ENCODE results near the gene SNAP47.

The SNAP47 gene

DNA sequence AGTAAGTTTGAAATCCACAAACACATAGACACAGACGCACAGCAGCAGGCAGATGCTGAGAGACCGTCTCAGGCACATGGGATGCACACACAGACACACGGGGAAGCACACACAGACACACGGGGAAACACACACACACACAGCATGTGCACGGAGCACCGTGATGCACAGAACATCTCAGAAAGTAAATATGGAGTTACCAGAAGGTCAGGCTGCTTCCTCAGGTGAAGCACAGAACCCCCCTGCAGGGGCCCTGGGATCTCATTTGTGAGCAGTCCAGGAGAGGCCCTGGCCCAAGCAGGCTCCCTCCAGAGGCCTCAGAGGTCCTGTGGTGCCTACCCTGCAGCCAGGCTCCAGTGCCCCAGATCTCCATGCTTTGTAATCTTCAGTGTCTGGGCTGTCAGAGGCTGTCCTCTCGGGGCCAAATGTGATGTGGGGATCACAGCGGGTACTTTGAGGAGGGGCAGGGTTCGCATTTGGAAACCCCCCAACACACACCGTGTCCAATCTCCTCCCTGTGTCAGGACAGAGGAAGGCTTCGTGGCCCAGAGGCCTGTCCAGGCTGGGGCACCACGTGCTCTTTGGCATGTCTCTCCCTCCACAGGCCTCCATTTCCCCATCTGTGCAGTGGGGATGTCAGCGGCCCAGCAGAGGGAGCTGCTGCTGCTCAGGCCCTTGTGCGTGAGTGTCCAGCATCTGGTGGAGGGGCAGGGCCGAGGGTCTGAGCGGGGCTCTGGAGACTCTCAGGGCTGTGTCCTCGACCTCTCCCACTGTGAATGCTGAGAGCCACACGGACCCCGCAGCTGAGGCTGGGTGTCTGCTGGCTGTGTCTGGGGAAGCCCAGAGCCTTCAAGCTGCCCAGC lies 57.2 kb downstream of the SNAP47 start:
- Histone ChIP-seq H3K36me3 (ENCODE audit: control insufficient read depth, insufficient read depth, low read length) (no peaks in the 10 kb centered on the region), H3K4me1 (ENCODE audit: control insufficient read depth, insufficient read depth, low read length) (peaks cover 11% of the 10 kb centered on the region), H3K27ac (ENCODE audit: low read length) (no peak overlapping the region), H3K27me3 (ENCODE audit: control insufficient read depth, insufficient read depth, low read length) (no peaks in the 10 kb centered on the region; the same call in 1 of the 2 replicates), H3K4me3 (ENCODE audit: low read length) (no peak overlapping the region), H3K9me3 (ENCODE audit: control insufficient read depth, insufficient read depth, low read length) (no peaks in the 10 kb centered on the region)
- no peak for DNase-seq (ENCODE audit: low read depth, low spot score)
- no CpG with 5 or more reads among the region's 19 CpGs for WGBS (ENCODE audit: insufficient coverage, insufficient read length)

DNA sequence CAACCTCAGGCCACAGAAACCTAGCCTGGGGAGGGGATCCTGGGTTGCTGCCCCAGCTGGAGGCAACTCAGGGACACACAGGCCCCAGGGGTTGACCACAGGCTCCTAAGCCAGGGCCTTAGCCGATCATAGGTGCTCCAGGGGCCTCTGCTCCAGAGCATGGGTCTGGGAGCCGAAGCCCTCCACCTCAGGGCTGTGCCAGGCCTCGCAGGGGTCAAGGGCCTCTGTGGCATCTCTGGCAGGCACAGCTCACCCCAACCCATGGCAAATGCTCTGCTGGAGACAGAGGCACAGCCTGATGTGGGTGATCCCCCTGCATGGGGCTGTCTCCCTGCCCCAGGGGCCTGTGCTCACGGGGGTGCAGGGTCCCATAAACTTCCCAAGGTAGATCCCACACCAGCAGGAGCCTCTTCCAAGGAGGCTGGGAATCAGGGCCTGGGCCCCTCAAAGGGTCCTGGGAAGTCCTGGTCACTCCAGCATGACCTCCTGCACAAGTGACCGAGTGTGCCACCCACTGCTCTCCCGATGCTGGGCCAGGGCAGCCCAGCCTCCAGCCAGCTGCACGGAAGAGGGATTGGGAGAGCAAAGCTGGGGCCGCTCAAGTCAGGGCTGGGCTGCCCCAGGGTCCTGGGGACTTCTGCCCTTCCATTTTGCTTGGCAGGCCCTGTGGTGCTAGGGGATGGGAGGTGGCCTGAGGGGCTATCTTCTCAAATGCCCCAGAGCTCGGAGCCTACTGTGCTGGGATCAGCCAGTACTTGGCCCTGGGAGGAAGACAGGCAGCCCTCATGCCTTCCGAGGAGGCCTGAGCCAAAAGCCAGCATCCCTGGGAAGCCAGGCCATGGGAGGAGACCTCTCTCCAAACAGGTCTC lies 58.1 kb downstream of the SNAP47 start:
- Histone ChIP-seq H3K9me3 (ENCODE audit: control insufficient read depth, insufficient read depth, low read length) (no peaks in the 10 kb centered on the region), H3K27ac (ENCODE audit: low read length) (no peak overlapping the region), H3K4me3 (ENCODE audit: low read length) (no peak overlapping the region), H3K36me3 (ENCODE audit: control insufficient read depth, insufficient read depth, low read length) (no peaks in the 10 kb centered on the region), H3K4me1 (ENCODE audit: control insufficient read depth, insufficient read depth, low read length) (peaks cover 11% of the 10 kb centered on the region), H3K27me3 (ENCODE audit: control insufficient read depth, insufficient read depth, low read length) (no peaks in the 10 kb centered on the region; the same call in 1 of the 2 replicates)
- DNase-seq (ENCODE audit: low read depth, low spot score), result no peak
- no CpG with 5 or more reads among the region's 10 CpGs for WGBS (ENCODE audit: insufficient coverage, insufficient read length)

- Histone ChIP-seq H3K4me3 (ENCODE audit: low read length) (no peak overlapping the region), H3K36me3 (ENCODE audit: control insufficient read depth, insufficient read depth, low read length) (no peaks in the 10 kb centered on the region), H3K27ac (ENCODE audit: low read length) (no peak overlapping the region), H3K9me3 (ENCODE audit: control insufficient read depth, insufficient read depth, low read length) (no peaks in the 10 kb centered on the region), H3K27me3 (ENCODE audit: control insufficient read depth, insufficient read depth, low read length) (no peaks in the 10 kb centered on the region; the same call in 1 of the 2 replicates), H3K4me1 (ENCODE audit: control insufficient read depth, insufficient read depth, low read length) (peaks cover 9% of the 10 kb centered on the region)
- no CpG with 5 or more reads among the region's 12 CpGs for WGBS (ENCODE audit: insufficient coverage, insufficient read length)
- DNase-seq (ENCODE audit: low read depth, low spot score), result peak; percentile 54
These were observed 58.9 kb downstream of the SNAP47 start for GRCh38 chr1:227793948-227794816.

DNA sequence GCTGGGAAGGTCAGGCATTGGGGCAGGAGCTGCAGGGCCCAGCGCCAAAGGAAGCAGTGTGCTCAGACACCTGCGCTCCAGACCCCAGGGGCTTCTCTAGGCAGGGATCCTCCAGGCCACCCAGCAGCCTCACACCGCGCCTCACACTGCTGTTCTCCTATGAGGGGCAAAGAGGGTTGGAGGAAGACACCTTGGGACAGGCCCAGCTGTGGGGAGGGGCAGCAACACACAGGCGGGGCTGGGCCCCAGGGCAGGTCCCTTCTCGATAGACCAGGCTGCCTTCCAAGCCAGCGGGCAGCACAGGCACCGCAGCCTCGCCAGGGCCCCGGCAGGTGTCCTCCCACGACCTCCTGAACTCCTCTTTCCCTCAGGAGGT lies 59.6 kb downstream of the SNAP47 start:
- Histone ChIP-seq H3K27me3 (ENCODE audit: control insufficient read depth, insufficient read depth, low read length) (no peaks in the 10 kb centered on the region), H3K4me1 (ENCODE audit: control insufficient read depth, insufficient read depth, low read length) (peaks cover 9% of the 10 kb centered on the region), H3K36me3 (ENCODE audit: control insufficient read depth, insufficient read depth, low read length) (no peaks in the 10 kb centered on the region), H3K4me3 (ENCODE audit: low read length) (no peak overlapping the region), H3K27ac (ENCODE audit: low read length) (no peak overlapping the region), H3K9me3 (ENCODE audit: control insufficient read depth, insufficient read depth, low read length) (no peaks in the 10 kb centered on the region)
- DNase-seq (ENCODE audit: low read depth, low spot score), result no peak
- WGBS (ENCODE audit: insufficient coverage, insufficient read length), result no CpG with 5 or more reads among the region's 11 CpGs

DNA sequence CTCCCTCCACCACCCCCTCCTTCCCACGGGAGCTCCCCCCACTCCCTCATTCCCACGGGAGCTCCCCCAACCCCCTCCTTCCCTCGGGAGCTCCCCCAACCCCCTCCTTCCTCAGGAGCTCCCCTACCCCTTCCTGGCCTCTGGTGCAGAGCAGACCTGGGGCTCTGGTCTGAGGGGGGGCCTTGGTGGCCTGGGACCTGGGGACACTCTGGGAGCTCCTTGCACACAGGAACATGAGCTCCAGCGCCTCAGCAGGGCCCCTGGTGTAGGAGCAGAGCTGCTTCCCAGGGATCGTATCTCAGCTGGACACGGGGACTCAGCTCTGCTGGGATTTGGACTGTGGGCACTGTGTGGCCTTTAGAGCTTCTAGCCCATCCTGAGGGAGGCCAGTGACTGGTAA lies 60.5 kb downstream of the SNAP47 start:
- no CpG with 5 or more reads among the region's 6 CpGs for WGBS (ENCODE audit: insufficient coverage, insufficient read length)
- Histone ChIP-seq H3K27me3 (ENCODE audit: control insufficient read depth, insufficient read depth, low read length) (no peaks in the 10 kb centered on the region), H3K27ac (ENCODE audit: low read length) (no peak overlapping the region), H3K4me1 (ENCODE audit: control insufficient read depth, insufficient read depth, low read length) (peaks cover 9% of the 10 kb centered on the region), H3K4me3 (ENCODE audit: low read length) (no peak overlapping the region; the same call in 1 of the 2 replicates), H3K9me3 (ENCODE audit: control insufficient read depth, insufficient read depth, low read length) (no peaks in the 10 kb centered on the region), H3K36me3 (ENCODE audit: control insufficient read depth, insufficient read depth, low read length) (no peaks in the 10 kb centered on the region)
- DNase-seq (ENCODE audit: low read depth, low spot score), result no peak

GRCh38 chr1:227796359-227796915 lies 61.2 kb downstream of the SNAP47 start:
- no peak overlapping the region for H3K4me3 ChIP-seq (ENCODE audit: low read length)
- H3K27me3 ChIP-seq (ENCODE audit: control insufficient read depth, insufficient read depth, low read length), result no peaks in the 10 kb centered on the region
- no peaks in the 10 kb centered on the region for H3K36me3 ChIP-seq (ENCODE audit: control insufficient read depth, insufficient read depth, low read length)
- peaks cover 9% of the 10 kb centered on the region for H3K4me1 ChIP-seq (ENCODE audit: control insufficient read depth, insufficient read depth, low read length)
- no peak overlapping the region for H3K27ac ChIP-seq (ENCODE audit: low read length)
- WGBS (ENCODE audit: insufficient coverage, insufficient read length), result no CpG with 5 or more reads among the region's 5 CpGs
- no peak for DNase-seq (ENCODE audit: low read depth, low spot score)
- H3K9me3 ChIP-seq (ENCODE audit: control insufficient read depth, insufficient read depth, low read length), result no peaks in the 10 kb centered on the region

- no peaks in the 10 kb centered on the region for H3K9me3 ChIP-seq (ENCODE audit: control insufficient read depth, insufficient read depth, low read length)
- WGBS (ENCODE audit: insufficient coverage, insufficient read length), result no CpG with 5 or more reads among the region's 3 CpGs
- no peaks in the 10 kb centered on the region for H3K36me3 ChIP-seq (ENCODE audit: control insufficient read depth, insufficient read depth, low read length)
- no peaks in the 10 kb centered on the region for H3K27me3 ChIP-seq (ENCODE audit: control insufficient read depth, insufficient read depth, low read length)
- H3K27ac ChIP-seq (ENCODE audit: low read length), result no peak overlapping the region
- DNase-seq (ENCODE audit: low read depth, low spot score), result no peak
- no peak overlapping the region for H3K4me3 ChIP-seq (ENCODE audit: low read length)
- H3K4me1 ChIP-seq (ENCODE audit: control insufficient read depth, insufficient read depth, low read length), result peaks cover 9% of the 10 kb centered on the region
These were observed 61.9 kb downstream of the SNAP47 start for GRCh38 chr1:227797144-227797543.

GRCh38 chr1:227797625-227798024 lies 62.4 kb downstream of the SNAP47 start:
- no peak for DNase-seq (ENCODE audit: low read depth, low spot score)
- Histone ChIP-seq H3K27ac (ENCODE audit: low read length) (no peak overlapping the region), H3K4me3 (ENCODE audit: low read length) (no peak overlapping the region), H3K9me3 (ENCODE audit: control insufficient read depth, insufficient read depth, low read length) (no peaks in the 10 kb centered on the region), H3K4me1 (ENCODE audit: control insufficient read depth, insufficient read depth, low read length) (peaks cover 9% of the 10 kb centered on the region), H3K27me3 (ENCODE audit: control insufficient read depth, insufficient read depth, low read length) (no peaks in the 10 kb centered on the region), H3K36me3 (ENCODE audit: control insufficient read depth, insufficient read depth, low read length) (no peaks in the 10 kb centered on the region)
- no CpG with 5 or more reads among the region's 3 CpGs for WGBS (ENCODE audit: insufficient coverage, insufficient read length)

GRCh38 chr1:227798078-227798802 lies 63.0 kb downstream of the SNAP47 start:
- no CpG with 5 or more reads among the region's 16 CpGs for WGBS (ENCODE audit: insufficient coverage, insufficient read length)
- Histone ChIP-seq H3K27ac (ENCODE audit: low read length) (no peak overlapping the region), H3K9me3 (ENCODE audit: control insufficient read depth, insufficient read depth, low read length) (no peaks in the 10 kb centered on the region), H3K4me3 (ENCODE audit: low read length) (no peak overlapping the region), H3K27me3 (ENCODE audit: control insufficient read depth, insufficient read depth, low read length) (no peaks in the 10 kb centered on the region), H3K36me3 (ENCODE audit: control insufficient read depth, insufficient read depth, low read length) (no peaks in the 10 kb centered on the region), H3K4me1 (ENCODE audit: control insufficient read depth, insufficient read depth, low read length) (peaks cover 9% of the 10 kb centered on the region)
- DNase-seq (ENCODE audit: low read depth, low spot score), result no peak
